LHCN-M2 (cell line): ENCODE data around the gene DLGAP4. TPM values are rescaled to one million over a fixed set of nuclear protein-coding genes. Genes with fewer than 3 reads are reported as not detected.

Experiments
- DNase-seq: peaks from one replicate; pipeline ENCODE4 v3.0.0-alpha.2; 2012; ENCODE audit warnings: low read depth
- total RNA-seq: library from RNA; depleted of rRNA; stranded (reverse); fragments of >200 nt; gene quantifications from 2 replicates; pipeline ENCODE4 v1.2.3, GENCODE V29; 2014

DLGAP4 gene
- total RNA-seq, 1 experiment from 2014 or later, result 17.2 TPM

DNA sequence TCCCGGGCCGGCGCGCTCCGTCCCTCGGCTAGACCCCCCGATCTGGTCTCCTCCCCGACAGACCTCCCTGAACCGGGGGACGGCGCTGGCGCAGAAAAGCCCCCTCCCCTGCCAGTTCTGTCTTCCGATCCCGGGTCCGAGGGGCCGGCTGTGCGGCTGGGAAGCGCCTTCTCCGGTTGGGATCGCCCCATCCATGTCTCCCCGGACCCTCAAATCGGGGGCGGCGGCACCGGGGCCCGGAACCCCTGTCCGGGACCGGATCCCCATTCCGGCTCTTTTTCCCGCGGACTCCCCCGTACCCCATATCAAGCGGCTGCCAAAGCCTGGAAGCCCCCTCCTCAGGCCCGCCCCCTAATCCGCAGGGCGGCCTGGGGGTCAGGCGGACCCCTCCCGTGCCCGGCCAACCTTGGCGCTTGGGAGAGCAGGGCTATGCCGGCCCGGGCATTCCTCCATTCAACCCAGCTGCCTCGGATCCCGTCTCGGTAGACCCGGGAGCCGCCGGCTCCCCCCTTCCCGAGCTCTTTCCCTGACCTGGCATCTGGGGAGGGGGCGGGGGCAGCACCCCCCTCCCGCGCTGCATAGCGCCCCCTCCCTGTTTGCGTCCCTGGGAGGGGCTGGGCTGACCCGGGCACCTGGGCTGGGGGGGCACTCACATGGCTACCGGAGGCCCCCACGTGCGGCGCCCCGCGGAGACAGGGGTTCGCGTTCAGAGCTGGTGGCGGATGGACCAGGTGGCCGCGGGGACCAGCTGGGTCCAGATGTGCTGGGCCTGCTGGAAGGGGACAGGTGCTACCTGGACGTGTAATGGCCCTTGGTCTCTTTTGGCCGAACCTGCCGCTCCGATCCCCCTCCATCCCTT is 643 bp downstream of the DLGAP4 start:
- DNase-seq, result no peak

DNA sequence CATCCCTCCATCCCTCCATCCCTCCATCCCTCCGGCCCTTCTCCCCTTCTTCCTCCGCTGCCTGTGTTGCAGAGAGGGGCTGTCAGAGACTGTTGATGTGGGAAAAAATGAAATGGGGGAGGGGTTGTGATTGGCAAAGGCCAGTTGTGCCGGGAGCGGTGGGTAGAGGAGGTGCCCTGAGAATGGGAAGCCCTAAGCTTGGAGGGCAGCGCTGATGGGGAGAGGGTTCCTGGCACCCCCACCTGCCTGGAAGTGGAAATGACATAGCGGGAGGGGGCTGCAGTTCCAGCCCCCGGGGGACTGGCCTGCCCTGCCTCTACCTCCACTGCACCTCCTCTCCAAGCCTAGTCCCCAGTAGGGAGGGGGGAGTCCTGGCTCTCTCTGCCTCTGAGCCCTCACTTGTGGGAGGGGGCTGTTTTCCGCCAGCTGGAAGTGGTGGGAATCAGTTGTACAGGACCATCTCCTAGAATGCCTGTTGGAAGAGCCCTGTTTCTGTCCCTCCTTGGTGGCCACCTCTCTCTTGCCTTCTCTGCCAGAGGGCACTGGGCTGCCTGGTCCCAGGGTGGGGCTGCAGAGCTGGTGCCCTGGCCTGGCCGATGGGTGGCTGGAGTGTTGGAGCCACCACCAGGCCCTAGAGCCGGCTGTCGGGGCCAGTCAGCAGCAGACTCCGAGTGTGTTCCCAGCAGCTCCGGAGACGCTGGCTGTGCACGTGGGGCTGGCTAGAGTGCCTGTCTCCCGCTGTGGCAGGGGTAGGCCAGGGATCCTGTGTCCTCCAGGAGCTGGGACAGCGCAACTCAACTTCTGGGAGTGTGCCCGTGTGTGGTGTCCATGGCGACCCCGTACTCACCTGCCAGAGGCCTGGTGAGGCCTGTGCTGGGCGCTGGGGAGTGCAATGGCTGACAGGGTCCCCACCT is 1.5 kb downstream of the DLGAP4 start:
- DNase-seq, result no peak

DNA sequence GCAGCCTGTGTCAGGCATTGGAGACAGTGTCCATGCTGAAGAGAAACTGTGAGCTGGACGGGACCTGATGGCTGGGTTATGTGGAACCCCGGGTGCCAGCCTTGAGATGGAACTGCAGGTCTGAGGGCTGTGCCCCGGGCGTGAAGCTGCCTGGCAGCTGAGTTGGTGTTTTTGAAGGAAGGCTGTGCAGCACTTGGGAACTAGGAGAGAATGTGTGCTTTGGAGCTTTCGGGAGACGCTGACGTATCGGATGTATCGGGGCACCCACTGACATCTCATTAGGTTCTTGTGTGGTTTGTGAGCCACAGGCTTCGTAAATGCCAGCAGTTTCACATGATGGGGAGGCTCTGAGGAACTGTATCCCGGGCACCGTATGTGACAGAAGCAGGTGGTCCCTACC is 2.2 kb downstream of the DLGAP4 start:
- no peak for DNase-seq

DNA sequence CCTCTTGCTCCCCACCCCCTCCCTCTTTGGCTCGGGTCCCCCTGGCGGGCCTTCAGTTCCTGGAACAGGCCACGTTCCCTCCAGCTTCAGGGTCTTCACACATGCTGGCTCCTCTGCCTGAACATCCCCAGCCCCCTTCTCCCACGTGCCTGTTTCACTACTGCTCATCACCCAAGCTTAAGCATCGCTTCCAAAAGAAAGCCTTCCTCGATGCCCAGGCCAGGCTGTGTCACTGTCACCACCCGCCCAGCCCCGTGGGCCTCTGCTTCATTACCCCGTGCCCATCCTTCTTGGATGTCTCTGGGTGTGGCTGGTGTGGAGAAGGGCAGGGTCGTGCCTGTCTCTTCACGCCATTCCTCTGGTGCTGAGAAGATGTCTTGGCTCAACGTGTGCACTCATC is 2.8 kb downstream of the DLGAP4 start:
- no peak for DNase-seq

DNA sequence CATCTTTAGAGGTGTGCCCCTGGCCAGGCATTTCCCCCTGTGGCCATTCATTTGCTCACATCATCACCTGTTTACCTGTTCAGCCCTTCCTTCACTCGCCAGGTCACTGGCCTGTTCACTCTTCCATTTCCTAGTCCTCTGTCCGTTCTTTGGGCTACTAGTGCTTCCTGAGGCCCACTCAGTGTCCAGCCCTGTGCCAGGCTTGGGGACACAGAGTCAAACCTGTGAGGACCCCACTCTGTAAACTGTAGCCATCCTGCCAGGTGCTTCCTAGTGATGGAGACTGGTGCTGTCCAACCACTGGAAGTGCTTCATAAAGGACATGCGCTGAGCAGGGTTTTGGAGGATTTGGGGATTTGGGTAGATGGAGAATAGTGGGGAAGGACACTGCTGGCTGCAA is 3.5 kb downstream of the DLGAP4 start:
- no peak for DNase-seq

DNA sequence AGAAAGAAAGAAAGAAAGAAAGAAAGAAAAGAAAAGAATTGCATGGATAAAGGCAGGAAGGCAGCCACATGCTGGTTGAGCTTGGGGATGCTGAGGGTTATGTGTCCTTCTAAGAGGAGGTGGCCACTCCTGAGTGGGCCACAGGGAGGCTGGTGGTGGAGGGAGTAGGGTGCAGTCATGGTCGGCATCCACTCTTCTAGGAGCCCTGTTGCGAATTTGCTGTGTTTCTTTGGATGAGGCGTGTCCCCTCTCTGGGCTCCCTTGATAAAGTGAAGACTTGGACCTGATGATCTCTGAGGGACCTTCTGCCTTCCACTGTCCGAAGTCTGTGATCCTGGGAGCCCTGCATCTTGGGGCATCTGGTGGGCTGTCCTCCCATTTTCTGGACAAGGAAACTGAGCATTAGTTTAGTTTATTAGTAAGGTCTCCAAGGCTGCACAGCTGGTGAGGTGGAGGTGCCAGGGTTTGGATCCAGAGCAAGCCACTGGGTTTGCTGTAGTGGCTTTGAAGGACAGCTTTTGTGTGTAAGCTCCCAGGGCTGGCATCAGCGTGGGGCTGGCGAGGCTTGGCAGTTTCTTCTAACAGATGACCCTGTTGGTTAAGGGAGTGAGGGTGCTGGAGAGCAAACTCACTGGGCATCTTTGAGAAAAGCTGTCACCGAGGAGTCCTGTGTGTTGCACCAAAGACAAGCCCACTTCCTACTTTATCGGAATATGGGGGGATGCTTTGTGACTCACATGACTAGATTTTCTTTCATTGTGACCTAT is 4.3 kb downstream of the DLGAP4 start:
- DNase-seq, result no peak

DNA sequence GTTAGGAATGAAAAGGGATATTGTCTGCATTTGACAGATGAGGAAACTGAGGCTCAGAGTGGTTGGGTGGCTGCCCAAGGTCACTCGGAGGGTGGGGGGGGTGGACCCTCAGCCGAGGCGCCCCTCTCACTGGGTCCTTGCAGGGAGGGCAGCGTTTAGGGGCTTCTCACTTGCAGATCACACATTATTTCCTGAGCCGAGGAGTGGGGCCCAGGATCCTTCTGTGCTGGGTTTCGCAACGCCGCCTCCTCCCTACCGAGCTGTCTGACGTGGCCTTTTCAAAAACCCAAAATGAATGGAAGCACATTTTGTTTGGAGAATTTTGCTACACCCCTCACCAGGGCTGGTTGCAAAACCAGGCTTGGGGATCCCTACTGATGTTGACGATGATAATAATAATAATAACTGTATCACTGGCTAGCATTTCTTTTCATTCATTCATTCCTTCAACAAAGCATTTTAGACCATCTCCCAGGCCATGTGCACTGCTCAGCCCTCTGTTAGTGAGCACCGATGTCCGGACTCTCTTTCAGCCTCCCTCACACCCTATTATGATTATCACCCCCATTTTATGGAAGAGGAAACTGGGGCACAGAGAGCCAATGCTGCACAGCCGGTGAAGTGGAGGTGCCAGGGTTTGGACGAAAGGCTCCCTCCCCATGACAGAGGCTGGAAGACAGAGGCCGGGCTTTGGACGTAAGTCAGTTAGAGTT is 5.2 kb downstream of the DLGAP4 start:
- no peak for DNase-seq

DNA sequence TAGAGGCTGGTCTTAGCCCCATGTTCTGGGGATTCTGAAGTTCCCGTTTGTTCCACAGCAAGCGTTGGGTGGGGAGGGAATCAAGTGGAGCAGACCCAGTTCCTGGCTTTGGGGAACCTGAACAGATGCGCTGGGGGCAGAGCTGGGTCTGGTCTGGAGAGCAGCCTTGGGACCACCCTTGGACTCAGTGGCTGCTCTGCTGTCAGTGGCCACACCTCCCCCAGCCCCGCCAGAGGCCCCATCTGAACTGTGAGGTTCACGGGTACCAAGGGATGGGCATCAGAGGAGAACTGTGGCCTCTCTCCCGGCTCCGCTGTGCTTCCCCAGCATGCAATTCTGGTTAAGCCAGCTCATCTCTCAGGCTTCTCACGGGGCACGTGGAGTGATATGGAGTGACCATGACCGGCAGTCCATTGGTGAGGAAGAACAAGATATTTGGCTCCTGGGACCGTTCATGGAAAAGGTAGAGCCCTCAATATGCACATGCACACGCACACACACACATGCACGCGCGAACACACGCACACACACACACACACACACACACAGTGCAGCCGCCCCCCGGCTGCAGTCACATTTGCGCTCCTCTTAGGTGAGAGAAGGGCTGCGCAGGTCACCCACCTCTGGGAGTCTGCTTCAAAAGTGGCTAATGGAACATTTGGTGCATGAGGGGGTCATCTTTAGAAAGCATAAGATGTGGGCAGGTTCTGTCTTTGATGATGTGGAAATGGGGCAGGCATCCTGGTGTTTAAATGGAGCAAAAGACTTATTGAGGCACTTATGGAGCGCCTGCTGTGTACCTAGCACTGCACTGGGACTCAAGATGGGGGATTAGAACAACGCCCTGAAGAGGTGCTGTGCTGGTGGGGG is 6.0 kb downstream of the DLGAP4 start:
- no peak for DNase-seq

DNA sequence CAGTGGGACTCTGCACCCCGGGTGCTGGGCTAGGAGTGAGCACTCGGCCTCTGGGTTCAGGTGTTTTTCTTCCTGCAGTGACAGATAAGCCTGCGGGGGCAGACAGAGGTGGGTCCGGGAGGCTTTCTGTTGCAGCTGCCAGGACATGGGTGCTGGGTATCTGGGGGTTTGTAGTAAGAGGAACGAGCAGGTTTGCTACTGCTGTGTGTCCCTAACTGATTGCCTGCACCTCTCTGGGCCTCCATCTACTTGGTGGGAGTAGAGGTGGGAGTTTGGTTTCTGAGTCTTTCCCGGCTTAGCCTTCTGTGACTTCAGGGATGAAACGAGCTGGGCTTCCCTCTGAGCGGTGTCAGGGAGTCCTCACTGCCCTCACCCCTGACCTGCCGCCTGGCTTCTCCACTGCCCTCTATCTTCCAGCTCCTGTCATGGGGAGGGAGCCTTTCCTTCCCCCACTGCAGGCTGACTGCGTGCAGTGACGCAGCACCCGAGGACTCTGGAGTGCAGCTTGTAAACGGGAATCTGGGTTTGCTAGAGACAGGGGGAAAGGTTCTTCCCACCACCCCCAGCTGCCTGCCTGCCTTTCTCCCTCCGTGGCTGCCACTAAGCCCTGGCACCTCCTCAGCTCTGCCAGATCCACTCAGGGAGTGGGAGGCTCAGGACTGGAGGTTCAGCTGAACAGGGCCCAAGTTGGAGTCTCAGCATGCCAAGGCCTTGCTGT is 6.7 kb downstream of the DLGAP4 start:
- DNase-seq, result no peak

DNA sequence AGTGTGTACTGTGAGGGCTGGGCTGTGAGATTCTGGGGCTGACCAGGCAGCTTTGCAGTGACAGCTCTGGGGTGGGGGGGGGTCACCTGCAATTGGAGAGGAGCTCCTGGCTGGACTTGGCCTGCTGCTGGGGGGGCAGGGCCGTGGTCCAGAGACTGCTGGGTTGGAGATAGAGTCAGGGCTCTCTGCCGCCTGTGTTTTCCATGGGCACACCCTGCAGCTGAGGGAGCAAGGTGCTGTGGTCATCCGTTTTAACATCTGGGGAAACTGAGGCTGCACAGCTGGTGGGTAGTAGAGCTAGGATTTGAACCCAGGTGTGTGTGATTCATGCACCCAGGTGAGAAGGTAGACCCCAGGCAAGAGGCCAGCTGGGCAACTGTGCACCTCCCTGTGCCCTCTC is 7.3 kb downstream of the DLGAP4 start:
- no peak for DNase-seq

DNA sequence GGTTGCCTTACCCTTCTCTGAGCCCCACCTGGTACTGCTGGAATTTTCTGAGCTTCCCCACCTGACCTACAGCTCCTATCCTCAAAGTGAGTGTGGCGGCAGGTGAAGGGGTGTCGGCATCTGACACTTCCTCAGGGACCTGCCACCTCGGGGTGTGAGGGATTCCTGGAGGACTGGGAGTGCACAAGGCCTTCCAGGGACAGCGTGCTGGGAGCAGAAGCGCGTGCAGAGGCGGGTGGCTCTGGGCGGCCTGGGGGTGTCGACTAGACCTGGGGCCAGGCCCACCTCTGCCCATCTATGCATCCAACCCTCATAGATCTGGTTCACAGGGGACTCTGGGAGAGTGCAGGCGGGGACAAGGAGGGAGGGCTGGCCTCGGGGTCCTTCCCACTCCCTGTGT is 7.8 kb downstream of the DLGAP4 start:
- DNase-seq, result no peak

DNA sequence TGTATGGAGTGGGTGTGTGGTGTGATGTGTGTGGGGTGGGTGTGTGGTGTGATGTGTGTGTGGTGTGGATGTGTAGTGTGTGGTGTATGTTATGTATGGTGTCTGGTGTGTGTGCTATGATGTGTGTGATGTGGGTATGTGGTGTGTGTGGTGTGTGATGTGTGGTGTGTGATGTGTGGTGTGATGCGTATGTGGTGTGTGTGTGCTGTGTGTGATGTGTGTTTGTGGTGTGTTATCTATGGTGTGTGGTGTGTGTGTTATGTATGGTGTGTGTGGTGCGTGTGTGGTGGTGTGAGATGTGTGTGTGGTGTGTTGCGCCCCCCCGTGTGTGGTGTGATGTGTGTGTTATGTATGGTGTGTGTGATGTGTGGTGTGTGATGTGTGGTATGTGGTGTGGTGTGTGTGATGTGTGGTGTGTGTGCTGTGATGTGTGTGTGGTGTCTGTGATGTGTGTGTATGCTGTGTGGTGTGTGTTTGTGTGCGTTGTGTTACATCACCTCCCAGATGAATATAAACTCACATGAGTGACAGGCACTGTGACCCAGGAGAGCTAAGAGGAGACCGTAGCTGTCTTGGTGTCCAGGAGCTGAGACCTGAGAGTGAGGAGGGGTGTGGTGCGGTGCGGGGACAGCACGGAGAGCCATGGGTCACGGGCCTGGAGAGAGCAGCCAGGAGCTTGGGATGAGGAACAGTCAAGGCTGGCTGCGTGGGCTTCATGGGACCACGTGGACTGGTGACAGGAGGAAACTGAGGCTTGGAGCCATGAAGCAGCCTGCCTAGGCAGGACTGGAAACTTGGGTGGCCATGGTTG is 8.8 kb downstream of the DLGAP4 start:
- DNase-seq, result peak; percentile 7

DNA sequence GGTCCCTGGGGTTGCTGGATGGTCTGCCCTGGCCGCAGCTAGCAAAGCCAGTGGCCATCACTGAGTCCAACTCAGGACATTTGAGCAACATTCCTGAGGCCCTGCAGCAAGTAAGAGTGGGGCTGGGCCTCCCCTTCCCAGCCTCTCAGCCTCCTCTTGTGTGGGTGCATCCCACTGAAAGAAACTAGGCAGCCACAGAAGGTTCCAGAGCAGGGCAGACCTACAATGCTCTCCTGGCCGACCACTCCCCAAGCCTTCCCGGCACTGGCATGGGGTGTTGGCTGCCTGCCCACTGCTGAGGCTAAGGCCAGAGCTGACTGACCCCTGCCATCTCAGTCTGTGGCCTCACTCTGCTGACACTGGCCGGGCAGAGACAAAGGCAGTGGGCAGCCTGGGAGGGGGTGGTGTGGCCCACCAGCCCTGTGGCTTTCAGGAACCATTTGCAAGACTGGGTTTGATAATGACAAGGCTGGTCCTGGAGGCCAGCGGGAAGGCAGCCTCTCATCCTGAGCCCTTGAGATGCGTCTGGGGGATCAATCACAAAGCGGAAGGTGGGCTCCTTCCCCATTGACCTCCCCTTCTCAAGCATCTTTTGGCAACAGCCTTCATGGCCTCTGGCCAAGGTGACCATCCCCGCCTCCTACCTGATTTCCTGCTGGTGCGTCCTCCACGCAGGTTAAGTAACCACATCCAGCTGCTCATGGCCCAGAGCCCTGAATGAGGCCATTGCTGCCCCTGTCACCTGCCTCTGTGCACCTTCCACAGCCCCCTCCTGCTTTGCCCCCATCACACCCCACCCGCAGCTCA is 9.6 kb downstream of the DLGAP4 start:
- no peak for DNase-seq

DNA sequence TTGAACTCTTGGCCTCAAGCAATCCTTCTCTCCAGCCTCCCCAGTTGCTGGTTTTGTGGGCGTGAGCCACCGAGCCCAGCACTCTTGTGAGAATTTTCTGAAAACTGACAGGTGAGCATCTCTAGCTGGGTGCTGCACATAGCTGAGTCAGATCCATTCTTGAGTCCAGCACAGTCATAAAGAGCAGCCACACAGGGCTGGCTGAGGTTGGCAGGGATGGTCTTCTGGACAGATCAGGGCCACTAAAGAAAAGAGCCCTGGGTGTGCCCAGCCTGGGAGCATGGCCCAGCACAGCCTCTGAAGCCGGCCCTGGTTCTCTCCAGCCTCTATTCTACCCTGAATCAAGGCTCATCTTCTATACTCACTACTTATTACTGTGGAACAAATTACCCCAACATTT is 11.5 kb downstream of the DLGAP4 start:
- DNase-seq, result peak; percentile 10

DNA sequence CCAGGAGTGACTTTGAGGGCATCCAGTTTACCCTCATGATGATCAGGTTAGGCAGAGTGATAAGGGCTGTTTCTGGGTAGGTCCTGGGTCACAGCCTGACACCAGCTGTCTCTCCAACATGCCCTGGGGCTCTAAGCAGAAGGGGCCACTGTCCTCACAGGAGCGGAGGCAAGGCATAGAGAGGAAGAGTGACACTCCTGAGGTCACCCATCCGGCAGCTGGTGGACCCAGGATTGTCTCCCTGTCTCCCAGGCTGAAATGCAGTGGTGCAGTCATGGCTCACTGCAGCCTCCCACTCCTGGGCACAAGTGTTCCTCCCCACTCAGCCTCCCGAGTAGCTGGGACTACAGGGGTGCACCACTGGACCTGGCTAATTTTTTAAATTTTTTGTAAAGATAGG is 12.0 kb downstream of the DLGAP4 start:
- DNase-seq, result no peak

DNA sequence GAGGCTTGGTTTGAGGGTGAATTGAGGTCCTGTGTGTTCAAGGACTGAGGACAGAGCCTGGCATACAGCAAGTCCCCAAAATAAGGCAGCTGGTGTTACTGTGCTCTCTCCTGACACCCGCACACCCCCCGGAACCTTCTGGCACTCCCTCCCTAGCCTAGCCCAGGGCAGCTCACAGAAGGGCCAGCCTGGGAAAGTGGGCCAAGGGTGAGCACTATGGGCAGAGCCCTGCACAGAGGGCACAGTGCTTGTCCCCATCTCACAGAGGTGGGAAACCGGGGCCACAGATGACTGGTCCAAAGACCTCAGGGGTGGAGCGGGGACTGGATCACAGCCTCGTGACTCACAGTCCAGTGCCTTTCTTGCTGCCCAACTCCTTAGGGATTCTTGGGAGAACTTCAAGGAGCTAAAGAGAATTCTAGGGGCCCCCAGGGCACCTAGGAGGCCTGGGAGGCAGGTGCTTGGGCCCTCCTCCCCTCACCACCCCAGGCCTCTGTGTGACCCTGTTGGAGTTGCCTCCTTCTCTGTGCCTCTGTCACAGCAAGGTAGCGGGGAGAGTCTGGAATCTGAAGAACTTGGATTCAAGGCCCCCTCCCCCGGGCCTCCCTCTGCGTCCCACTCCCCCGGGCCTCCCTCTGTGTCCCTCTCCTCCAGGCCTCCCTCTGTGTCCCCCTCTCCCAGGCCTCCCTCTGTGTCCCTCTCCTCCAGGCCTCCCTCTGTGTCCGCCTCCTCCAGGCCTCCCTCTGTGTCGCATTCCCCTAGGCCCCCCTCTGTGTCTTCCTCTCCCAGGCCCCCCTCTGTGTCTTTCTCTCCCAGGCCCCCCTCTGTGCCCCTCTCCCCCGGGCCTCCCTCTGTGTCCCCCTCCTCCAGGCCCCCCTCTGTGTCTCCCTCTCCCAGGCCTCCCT is 13.5 kb downstream of the DLGAP4 start:
- no peak for DNase-seq
